SKM-1 (cell line): ENCODE results near the gene MUC21.
"Not testable (repeated sequence)": the region's sequence is repeated elsewhere in the genome, so short reads cannot be mapped to it uniquely, and the experiment has no call there.

ENCODE experiments used
- DNase-seq: peaks from one replicate; lab custom pipeline; 2025; ENCODE audit not compliant: unreplicated experiment; lab: John Stamatoyannopoulos, UW

The MUC21 gene

GRCh38 chr6:31005249-31006020 is 21.9 kb downstream of the MUC21 start:
- DNase-seq: no peak

- no peak for DNase-seq
Measured at GRCh38 chr6:31007694-31008093, 24.2 kb downstream of the MUC21 start.

GRCh38 chr6:31008165-31008564 is 24.6 kb downstream of the MUC21 start:
- no peak for DNase-seq

GRCh38 chr6:31009731-31010130 is 26.2 kb downstream of the MUC21 start:
- DNase-seq: no peak

GRCh38 chr6:31010393-31011060 is 27.0 kb downstream of the MUC21 start, which contains the start of gene MUC22:
Gene MUC22, plus strand, starts transcription at chr6:31010474. Its CDS starts 233 bp downstream, at chr6:31010707.
- no peak for DNase-seq

- DNase-seq: no peak
Measured at GRCh38 chr6:31011153-31011552, 27.6 kb downstream of the MUC21 start.

- no peak for DNase-seq
Measured at GRCh38 chr6:31016659-31017299, 33.3 kb downstream of the MUC21 start.

GRCh38 chr6:31017436-31017835 is 33.9 kb downstream of the MUC21 start:
- DNase-seq: not testable (repeated sequence)

GRCh38 chr6:31020057-31020456 is 36.5 kb downstream of the MUC21 start:
- no peak for DNase-seq

GRCh38 chr6:31020631-31021255 is 37.2 kb downstream of the MUC21 start:
- not testable (repeated sequence) for DNase-seq

GRCh38 chr6:31021705-31022531 is 38.4 kb downstream of the MUC21 start:
- not testable (repeated sequence) for DNase-seq

GRCh38 chr6:31025595-31025994 is 42.1 kb downstream of the MUC21 start:
- DNase-seq: no peak

GRCh38 chr6:31031095-31031494 is 47.6 kb downstream of the MUC21 start:
- DNase-seq: no peak

- DNase-seq: no peak
Measured at GRCh38 chr6:31033075-31033474, 49.6 kb downstream of the MUC21 start.

GRCh38 chr6:31035862-31036497 is 52.5 kb downstream of the MUC21 start:
- DNase-seq: no peak

GRCh38 chr6:31037169-31037568 is 53.7 kb downstream of the MUC21 start:
- no peak for DNase-seq

- no peak for DNase-seq
Measured at GRCh38 chr6:31037682-31038081, 54.2 kb downstream of the MUC21 start.

GRCh38 chr6:31038559-31038958 is 55.0 kb downstream of the MUC21 start:
- no peak for DNase-seq
